Endothelial cell of umbilical vein (primary cell): ENCODE data around the gene GALNT9.

Experiments used
- EZH2 ChIP-seq: IDR thresholded peaks from 2 replicates; pipeline ENCODE4 v1.6.1; 2012; ENCODE audit warnings: borderline replicate concordance, low read depth, mild to moderate bottlenecking, moderate library complexity, low read length, inconsistent platforms; ENCODE audit not compliant: severe bottlenecking
- FOS ChIP-seq: IDR thresholded peaks from 2 replicates; pipeline ENCODE4 v1.6.1; 2011; ENCODE audit warnings: mild to moderate bottlenecking, low read length, moderate library complexity, borderline replicate concordance; ENCODE audit not compliant: insufficient read depth
- GATA2 ChIP-seq: IDR thresholded peaks from 2 replicates; pipeline ENCODE4 v1.7.0; 2011; ENCODE audit warnings: low read depth, mild to moderate bottlenecking, moderate library complexity, mixed read lengths, low read length; ENCODE audit not compliant: insufficient read length, insufficient read depth
- JUN ChIP-seq: IDR thresholded peaks from 2 replicates; pipeline ENCODE4 v1.6.1; 2011; ENCODE audit warnings: borderline replicate concordance, low read depth; ENCODE audit not compliant: insufficient read length, insufficient read depth
- MAX ChIP-seq: IDR thresholded peaks from 2 replicates; pipeline ENCODE4 v1.6.1; 2011; ENCODE audit not compliant: insufficient read depth, insufficient read length
- MYC ChIP-seq: IDR thresholded peaks from one replicate; pipeline ENCODE4 v1.6.1; 2011; ENCODE audit warnings: mild to moderate bottlenecking, low read depth, low read length
- POLR2A ChIP-seq: IDR thresholded peaks from 2 replicates; pipeline ENCODE4 v1.6.1; 2012; ENCODE audit warnings: low read depth, mild to moderate bottlenecking, control low read depth, low read length
- POLR2AphosphoS5 ChIP-seq: IDR thresholded peaks from 2 replicates; pipeline ENCODE4 v1.6.1; 2012; ENCODE audit warnings: low read depth, mild to moderate bottlenecking, control low read depth, low read length, moderate library complexity; ENCODE audit not compliant: insufficient read depth
- TF ChIP-seq, protein P1 (sequence below), 2 donors: IDR thresholded peaks; 1 replicate in 1 of 2; 2 replicates in 1 of 2; pipeline ENCODE4 v1.5.1; 2011; ENCODE audit warnings: low read length in 2 of 2, mild to moderate bottlenecking in 2 of 2, moderate library complexity in 2 of 2, control low read depth in 1 of 2, inconsistent platforms in 1 of 2, low read depth in 1 of 2; ENCODE audit not compliant: insufficient read depth in 1 of 2; ENCODE audit errors: extremely low read depth in 1 of 2

GRCh38 chr12:132154341-132154761, 175.0 kb downstream of the GALNT9 start:
- no peak for TF ChIP-seq FOS
- TF ChIP-seq, protein P1, sequence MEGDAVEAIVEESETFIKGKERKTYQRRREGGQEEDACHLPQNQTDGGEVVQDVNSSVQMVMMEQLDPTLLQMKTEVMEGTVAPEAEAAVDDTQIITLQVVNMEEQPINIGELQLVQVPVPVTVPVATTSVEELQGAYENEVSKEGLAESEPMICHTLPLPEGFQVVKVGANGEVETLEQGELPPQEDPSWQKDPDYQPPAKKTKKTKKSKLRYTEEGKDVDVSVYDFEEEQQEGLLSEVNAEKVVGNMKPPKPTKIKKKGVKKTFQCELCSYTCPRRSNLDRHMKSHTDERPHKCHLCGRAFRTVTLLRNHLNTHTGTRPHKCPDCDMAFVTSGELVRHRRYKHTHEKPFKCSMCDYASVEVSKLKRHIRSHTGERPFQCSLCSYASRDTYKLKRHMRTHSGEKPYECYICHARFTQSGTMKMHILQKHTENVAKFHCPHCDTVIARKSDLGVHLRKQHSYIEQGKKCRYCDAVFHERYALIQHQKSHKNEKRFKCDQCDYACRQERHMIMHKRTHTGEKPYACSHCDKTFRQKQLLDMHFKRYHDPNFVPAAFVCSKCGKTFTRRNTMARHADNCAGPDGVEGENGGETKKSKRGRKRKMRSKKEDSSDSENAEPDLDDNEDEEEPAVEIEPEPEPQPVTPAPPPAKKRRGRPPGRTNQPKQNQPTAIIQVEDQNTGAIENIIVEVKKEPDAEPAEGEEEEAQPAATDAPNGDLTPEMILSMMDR (IDR thresholded peaks at IDR 0.05; ENCODE audit: extremely low read depth in 1 of 2, insufficient read depth in 1 of 2, low read depth in 1 of 2, low read length in 2 of 2), result no peak
- TF ChIP-seq MAX, result no peak
- TF ChIP-seq EZH2, result no peak
- TF ChIP-seq POLR2A, result no peak
- TF ChIP-seq GATA2, result no peak
- TF ChIP-seq POLR2AphosphoS5, result no peak
- no peak for TF ChIP-seq MYC
- no peak for TF ChIP-seq JUN
